Gastrocnemius medialis (tissue), 4 donors: ENCODE results near the gene SLC6A20. TPM values are rescaled to one million over a fixed set of nuclear protein-coding genes. Genes with fewer than 3 reads are reported as not detected.
A peak's percentile ranks its signal among the peaks of the same experiment; 100 is the strongest.

ENCODE experiments used
- ATAC-seq, 2 donors: fragments of 150-250 bp; one replicate each; pipeline ENCODE4 v1.9.1; 2016
- DNase-seq, 2 donors: peaks; one replicate each; pipeline ENCODE4 v3.0.0-alpha.2; 2019
- H3K27ac ChIP-seq, 4 donors: fragments of 200-600 bp; sonication (generic); 1 replicate in 1 of 4; 2 replicates in 3 of 4; pipeline ENCODE4 v1.5.1; 2016 to 2018; ENCODE audit warnings: mild to moderate bottlenecking in 2 of 4, moderate library complexity in 1 of 4
- H3K27me3 ChIP-seq, 3 donors: fragments of 200-600 bp; sonication (generic) in 2 of 3; 1 replicate in 1 of 3; 2 replicates in 2 of 3; pipeline versions ENCODE4 v1.5.1 to v1.6.0; 2016 to 2019; ENCODE audit warnings: mild to moderate bottlenecking in 1 of 3, moderate library complexity in 1 of 3
- H3K36me3 ChIP-seq, 2 donors: fragments of 200-600 bp; sonication (generic) in 1 of 2; one replicate each; pipeline ENCODE4 v1.5.1; 2017 to 2018
- H3K4me1 ChIP-seq, 2 donors: fragments of 200-600 bp; sonication (generic) in 1 of 2; one replicate each; pipeline ENCODE4 v1.5.1; 2016 to 2017; ENCODE audit warnings: mild to moderate bottlenecking in 2 of 2
- H3K4me3 ChIP-seq, 4 donors: fragments of 200-600 bp; sonication (generic) in 3 of 4; 1 replicate in 1 of 4; 2 replicates in 3 of 4; pipeline ENCODE4 v1.5.1; 2016 to 2019; ENCODE audit warnings: mild to moderate bottlenecking in 2 of 4
- H3K9me3 ChIP-seq, 3 donors: fragments of 200-600 bp; sonication (generic) in 2 of 3; 1 replicate in 1 of 3; 2 replicates in 2 of 3; pipeline ENCODE4 v1.5.1; 2016 to 2019
- POLR2A ChIP-seq, 2 donors: fragments of 450-650 bp; IDR thresholded peaks; one replicate each; pipeline ENCODE4 v1.6.1; 2017; ENCODE audit warnings: antibody characterized with exemption in 2 of 2, mild to moderate bottlenecking in 2 of 2, moderate library complexity in 2 of 2
- in situ Hi-C, 4 donors: fragments of 200-750 bp; cut with MboI; loops; one replicate each; pipeline versions ENCODE4 v1.15.0 to v1.8.0; 2017; ENCODE audit warnings: low sequenced_read_pairs in 4 of 4
- intact Hi-C: fragments of 100-400 bp; cut with DNase I; formaldehyde crosslinking; loops from one replicate; pipeline ENCODE4 v1.15.1; 2023; ENCODE audit warnings: low total_unique reads
- total RNA-seq, 4 donors: library from RNA; depleted of rRNA; stranded (reverse); fragments of >200 nt; gene quantifications; one replicate each; pipeline versions ENCODE4 v1.1.0 to v1.2.3, GENCODE V29; 2016
- TF ChIP-seq, protein P1 (sequence below), 5 experiments: fragments of 450-650 bp in 3 of 5; fragments of 200-600 bp in 2 of 5; sonication (generic) in 2 of 5; IDR thresholded peaks in 4 of 5; conservative IDR thresholded peaks in 1 of 5; 1 replicate in 4 of 5; 2 replicates in 1 of 5; pipeline ENCODE4 v1.5.1; 2016 to 2019; ENCODE audit warnings: antibody characterized with exemption in 5 of 5, mild to moderate bottlenecking in 3 of 5, moderate library complexity in 3 of 5

SLC6A20 gene
- total RNA-seq, 4 donors from 2014 or later: 0.49 to 1.5 (median 0.64) TPM

DNA sequence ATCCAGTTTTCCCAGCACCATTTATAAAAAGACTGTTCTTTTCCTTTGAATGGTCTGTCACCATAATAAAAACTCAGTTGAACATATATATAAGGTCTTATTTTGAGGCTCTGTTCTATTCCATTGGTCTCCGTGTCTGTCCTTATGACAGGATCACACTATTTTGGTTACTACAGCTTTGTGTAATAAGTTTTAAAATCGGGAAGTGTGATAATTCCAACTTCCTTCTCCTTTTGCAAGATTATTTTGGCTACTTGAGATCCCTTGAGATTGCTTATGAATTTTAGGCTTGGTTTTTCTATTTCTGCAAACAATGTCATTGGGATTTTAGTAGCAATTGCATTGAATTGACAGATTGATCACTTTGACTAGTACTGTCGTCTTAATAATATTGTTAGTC lies 71.4 kb downstream of the SLC6A20 start:
- no peak overlapping the region for H3K27ac ChIP-seq
- peaks cover 0 to 45% of the 10 kb centered on the region in 2 donors for H3K36me3 ChIP-seq
- no peaks in the 10 kb centered on the region for H3K9me3 ChIP-seq
- no peaks in the 10 kb centered on the region for H3K27me3 ChIP-seq
- no peak overlapping the region for H3K4me3 ChIP-seq
- in situ Hi-C loops: no loop called here
- no peaks in the 10 kb centered on the region for H3K4me1 ChIP-seq
- DNase-seq: no peak
- intact Hi-C loops: no loop called here
- no peak for ATAC-seq
- TF ChIP-seq, protein P1, sequence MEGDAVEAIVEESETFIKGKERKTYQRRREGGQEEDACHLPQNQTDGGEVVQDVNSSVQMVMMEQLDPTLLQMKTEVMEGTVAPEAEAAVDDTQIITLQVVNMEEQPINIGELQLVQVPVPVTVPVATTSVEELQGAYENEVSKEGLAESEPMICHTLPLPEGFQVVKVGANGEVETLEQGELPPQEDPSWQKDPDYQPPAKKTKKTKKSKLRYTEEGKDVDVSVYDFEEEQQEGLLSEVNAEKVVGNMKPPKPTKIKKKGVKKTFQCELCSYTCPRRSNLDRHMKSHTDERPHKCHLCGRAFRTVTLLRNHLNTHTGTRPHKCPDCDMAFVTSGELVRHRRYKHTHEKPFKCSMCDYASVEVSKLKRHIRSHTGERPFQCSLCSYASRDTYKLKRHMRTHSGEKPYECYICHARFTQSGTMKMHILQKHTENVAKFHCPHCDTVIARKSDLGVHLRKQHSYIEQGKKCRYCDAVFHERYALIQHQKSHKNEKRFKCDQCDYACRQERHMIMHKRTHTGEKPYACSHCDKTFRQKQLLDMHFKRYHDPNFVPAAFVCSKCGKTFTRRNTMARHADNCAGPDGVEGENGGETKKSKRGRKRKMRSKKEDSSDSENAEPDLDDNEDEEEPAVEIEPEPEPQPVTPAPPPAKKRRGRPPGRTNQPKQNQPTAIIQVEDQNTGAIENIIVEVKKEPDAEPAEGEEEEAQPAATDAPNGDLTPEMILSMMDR (IDR thresholded peaks at IDR 0.05 in 4 of 5, conservative IDR thresholded peaks at IDR 0.05 in 1 of 5): no peak
- TF ChIP-seq POLR2A (IDR thresholded peaks at IDR 0.05): no peak

DNA sequence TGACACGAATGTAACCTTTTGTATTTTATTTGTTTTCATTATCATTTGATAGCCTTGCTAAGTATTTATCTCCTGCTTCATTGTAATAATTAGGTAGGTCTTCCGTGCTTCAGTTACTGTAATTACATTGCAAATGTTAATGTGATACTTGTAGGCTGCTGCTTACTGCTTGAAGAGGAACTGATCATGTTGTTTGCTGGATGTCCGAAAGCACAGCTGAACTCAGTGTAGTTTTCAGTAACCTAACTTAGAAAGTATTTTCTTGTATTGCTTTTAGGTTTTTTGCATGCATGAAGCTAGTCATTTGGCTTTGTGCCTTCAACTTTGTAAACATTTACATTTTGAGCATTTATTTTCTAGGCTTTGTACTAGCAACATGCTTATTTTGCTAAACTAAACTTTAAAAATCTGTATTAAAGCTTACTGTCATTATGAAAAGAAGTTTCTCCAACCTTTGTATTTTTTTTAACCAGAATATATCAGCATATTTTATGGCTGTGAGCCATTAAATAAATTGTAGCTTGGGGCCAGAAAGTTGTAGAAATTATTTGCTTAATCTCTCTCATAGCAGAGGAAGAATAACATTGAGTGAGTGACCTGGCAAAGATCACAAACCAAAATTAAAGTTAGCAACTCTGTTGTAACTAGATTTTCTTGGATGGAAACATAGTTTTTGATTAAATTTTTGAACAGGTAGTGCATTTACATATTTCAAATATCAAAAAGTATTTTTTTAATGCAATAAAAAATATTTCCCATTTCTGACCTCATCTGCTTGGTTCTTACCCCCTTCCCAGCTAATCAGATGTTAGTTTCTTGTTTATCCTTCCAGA lies 76.5 kb downstream of the SLC6A20 start:
- ATAC-seq (no peak), DNase-seq (no peak)
- intact Hi-C loops (no loop called here), in situ Hi-C loops (no loop called here)
- no peaks in the 10 kb centered on the region for H3K9me3 ChIP-seq
- no peaks in the 10 kb centered on the region for H3K27me3 ChIP-seq
- no peak for TF ChIP-seq POLR2A (IDR thresholded peaks at IDR 0.05)
- TF ChIP-seq, protein P1 (IDR thresholded peaks at IDR 0.05 in 4 of 5, conservative IDR thresholded peaks at IDR 0.05 in 1 of 5): no peak
- no peaks in the 10 kb centered on the region for H3K4me1 ChIP-seq
- H3K36me3 ChIP-seq: peaks cover 0 to 57% of the 10 kb centered on the region in 2 donors
- no peak overlapping the region for H3K27ac ChIP-seq
- H3K4me3 ChIP-seq: no peak overlapping the region

DNA sequence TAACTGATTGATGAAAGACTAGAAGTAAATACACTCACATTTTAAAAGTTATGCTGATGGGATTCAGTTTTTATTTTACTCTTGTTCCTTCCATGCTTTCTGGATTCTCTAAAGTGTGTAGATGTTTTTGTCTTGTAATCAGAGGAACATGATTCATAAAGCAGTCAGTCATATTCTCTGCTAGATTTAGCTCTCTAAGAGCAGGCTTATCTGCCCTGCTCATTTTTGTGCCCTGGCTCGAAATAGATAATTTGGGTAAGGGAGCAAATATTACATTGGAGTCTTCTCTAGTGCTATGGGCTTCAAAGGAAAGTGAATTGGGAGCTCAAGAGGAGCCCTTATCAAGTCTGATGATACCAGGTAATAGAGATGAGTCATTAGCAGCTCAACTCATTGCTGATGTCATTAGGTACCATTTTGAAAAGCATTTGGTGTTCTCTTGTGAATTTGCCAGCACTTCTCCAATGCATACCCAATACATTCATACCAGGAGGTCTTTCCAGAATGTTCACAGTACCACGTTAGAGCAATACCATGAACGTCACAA lies 79.5 kb downstream of the SLC6A20 start:
- intact Hi-C loops: no loop called here
- H3K27ac ChIP-seq: peak overlapping the region in 1 of 4 donors; percentile 29
- in situ Hi-C loops: no loop called here
- no peaks in the 10 kb centered on the region for H3K4me1 ChIP-seq
- peaks cover 0 to 45% of the 10 kb centered on the region in 2 donors for H3K36me3 ChIP-seq
- DNase-seq: no peak
- ATAC-seq: no peak
- H3K4me3 ChIP-seq: no peak overlapping the region
- no peak for TF ChIP-seq POLR2A (IDR thresholded peaks at IDR 0.05)
- TF ChIP-seq, protein P1 (IDR thresholded peaks at IDR 0.05 in 4 of 5, conservative IDR thresholded peaks at IDR 0.05 in 1 of 5): no peak
- no peaks in the 10 kb centered on the region for H3K27me3 ChIP-seq
- no peaks in the 10 kb centered on the region for H3K9me3 ChIP-seq

DNA sequence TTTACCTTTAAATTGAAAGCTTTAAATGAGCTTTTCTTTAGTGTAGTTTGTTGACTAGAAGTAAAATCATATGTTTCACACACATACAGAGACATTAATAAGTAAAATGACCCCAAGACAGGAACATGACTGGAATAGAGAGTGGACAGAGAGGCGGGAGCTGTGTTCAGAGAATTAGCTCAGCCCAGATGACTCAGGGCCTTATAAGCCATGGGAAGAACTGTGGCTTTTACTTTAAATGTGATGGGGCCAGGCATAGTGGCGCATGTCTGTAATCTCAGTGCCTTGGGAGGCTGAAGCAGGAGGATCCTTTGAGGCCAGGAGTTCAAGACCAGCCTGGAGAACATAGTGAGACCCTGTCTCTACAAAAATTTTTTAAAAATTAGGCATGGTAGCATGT lies 80.4 kb downstream of the SLC6A20 start:
- DNase-seq (no peak), ATAC-seq (no peak)
- Histone ChIP-seq H3K4me3 (no peak overlapping the region), H3K27ac (no peak overlapping the region), H3K4me1 (no peaks in the 10 kb centered on the region), H3K9me3 (no peaks in the 10 kb centered on the region), H3K27me3 (no peaks in the 10 kb centered on the region), H3K36me3 (peaks cover 0 to 48% of the 10 kb centered on the region in 2 donors)
- in situ Hi-C loops (no loop called here), intact Hi-C loops (no loop called here)
- TF ChIP-seq, protein P1 (IDR thresholded peaks at IDR 0.05 in 4 of 5, conservative IDR thresholded peaks at IDR 0.05 in 1 of 5): no peak
- TF ChIP-seq POLR2A (IDR thresholded peaks at IDR 0.05): no peak
